H9 (cell line): ENCODE data around the gene MTX1. TPM values are rescaled to one million over a fixed set of nuclear protein-coding genes. Genes with fewer than 3 reads are reported as not detected.
A peak's percentile ranks its signal among the peaks of the same experiment; 100 is the strongest.

ENCODE experiments used
- DNase-seq: peaks from one replicate; pipeline ENCODE4 v3.0.0-alpha.2; 2017
- H2AFZ ChIP-seq: one replicate; pipeline ENCODE4 v1.6.1; 2013; ENCODE audit warnings: mild to moderate bottlenecking, low read length, control low read depth, moderate library complexity
- H2AK5ac ChIP-seq: 2 replicates; pipeline ENCODE4 v1.6.1; 2013; ENCODE audit warnings: low read length, control low read depth, mixed read lengths; ENCODE audit not compliant: insufficient read length
- H2BK120ac ChIP-seq: one replicate; pipeline ENCODE4 v1.6.1; 2013; ENCODE audit warnings: low read depth, mild to moderate bottlenecking, low read length, control low read depth, inconsistent platforms; ENCODE audit not compliant: poor library complexity, severe bottlenecking
- H2BK12ac ChIP-seq: 2 replicates; pipeline ENCODE4 v1.6.1; 2013; ENCODE audit warnings: low read length, control low read depth, mixed read lengths, low read depth; ENCODE audit not compliant: insufficient read length
- H2BK15ac ChIP-seq: 2 replicates; pipeline ENCODE4 v1.6.1; 2013; ENCODE audit warnings: low read depth, low read length, control low read depth
- H2BK20ac ChIP-seq: one replicate; pipeline ENCODE4 v1.6.1; 2013; ENCODE audit warnings: low read depth, mild to moderate bottlenecking, low read length, control low read depth, inconsistent platforms; ENCODE audit not compliant: poor library complexity, severe bottlenecking
- H2BK5ac ChIP-seq: 2 replicates; pipeline ENCODE4 v1.6.1; 2013; ENCODE audit warnings: low read length, control low read depth, mixed read lengths; ENCODE audit not compliant: insufficient read length
- H3K14ac ChIP-seq: 2 replicates; pipeline ENCODE4 v1.6.1; 2013; ENCODE audit warnings: low read length, control low read depth; ENCODE audit not compliant: insufficient read depth
- H3K18ac ChIP-seq: 2 replicates; pipeline ENCODE4 v1.6.1; 2013; ENCODE audit warnings: low read depth, mild to moderate bottlenecking, mixed read lengths, low read length, control low read depth; ENCODE audit not compliant: insufficient read length
- H3K23ac ChIP-seq: 2 replicates; pipeline ENCODE4 v1.6.1; 2013; ENCODE audit warnings: low read length, control low read depth, mixed read lengths, low read depth; ENCODE audit not compliant: insufficient read length
- H3K23me2 ChIP-seq: 2 replicates; pipeline ENCODE4 v1.6.1; 2013; ENCODE audit warnings: low read depth, mild to moderate bottlenecking, mixed read lengths, low read length, control low read depth; ENCODE audit not compliant: insufficient read length, poor library complexity, severe bottlenecking
- H3K27ac ChIP-seq: 2 replicates; pipeline ENCODE4 v1.5.1; 2013; ENCODE audit warnings: low read length, control low read depth, mixed read lengths, low read depth; ENCODE audit not compliant: insufficient read length
- H3K27me3 ChIP-seq: 2 replicates; pipeline ENCODE4 v1.6.1; 2013; ENCODE audit warnings: low read length, control low read depth, inconsistent platforms; ENCODE audit not compliant: insufficient read depth
- H3K4ac ChIP-seq: 2 replicates; pipeline ENCODE4 v1.6.1; 2013; ENCODE audit warnings: low read depth, mild to moderate bottlenecking, control low read depth, inconsistent platforms, low read length, moderate library complexity
- H3K4me1 ChIP-seq: 2 replicates; pipeline ENCODE4 v1.6.1; 2013; ENCODE audit warnings: low read length, control low read depth, inconsistent platforms; ENCODE audit not compliant: insufficient read depth
- H3K4me2 ChIP-seq: 2 replicates; pipeline ENCODE4 v1.6.1; 2013; ENCODE audit warnings: low read length, control low read depth, mixed read lengths; ENCODE audit not compliant: insufficient read length, insufficient read depth
- H3K56ac ChIP-seq: 2 replicates; pipeline ENCODE4 v1.6.1; 2013; ENCODE audit warnings: low read depth, mild to moderate bottlenecking, mixed read lengths, low read length, control low read depth; ENCODE audit not compliant: insufficient read length
- H3K79me1 ChIP-seq: 2 replicates; pipeline ENCODE4 v1.6.1; 2013; ENCODE audit warnings: low read depth, mild to moderate bottlenecking, moderate library complexity, low read length, control low read depth, inconsistent platforms; ENCODE audit not compliant: insufficient read depth, poor library complexity, severe bottlenecking
- H3K79me2 ChIP-seq: 2 replicates; pipeline ENCODE4 v1.6.1; 2013; ENCODE audit warnings: low read length, control low read depth, inconsistent platforms; ENCODE audit not compliant: insufficient read depth
- H3K9ac ChIP-seq: 2 replicates; pipeline ENCODE4 v1.6.1; 2013; ENCODE audit warnings: low read length, control low read depth, mixed read lengths; ENCODE audit not compliant: insufficient read length; ENCODE audit errors: extremely low read depth
- H3K9me3 ChIP-seq: one replicate; pipeline ENCODE4 v1.6.1; 2013; ENCODE audit warnings: low read depth, low read length, inconsistent platforms; ENCODE audit not compliant: control insufficient read depth
- H3T11ph ChIP-seq: one replicate; pipeline ENCODE4 v1.6.1; 2013; ENCODE audit warnings: mild to moderate bottlenecking, low read length, control low read depth, inconsistent platforms
- H4K20me1 ChIP-seq: one replicate; pipeline ENCODE4 v1.6.1; 2013; ENCODE audit not compliant: control insufficient read depth, insufficient read length, insufficient read depth
- H4K5ac ChIP-seq: 2 replicates; pipeline ENCODE4 v1.6.1; 2013; ENCODE audit warnings: low read depth, mild to moderate bottlenecking, mixed read lengths, low read length, control low read depth; ENCODE audit not compliant: insufficient read length
- H4K8ac ChIP-seq: replicated peaks from 2 replicates; pipeline ENCODE4 v1.6.1; 2013; ENCODE audit warnings: low read length, control low read depth, mixed read lengths, low read depth; ENCODE audit not compliant: insufficient read length
- H4K91ac ChIP-seq: 2 replicates; pipeline ENCODE4 v1.6.1; 2013; ENCODE audit warnings: low read depth, mild to moderate bottlenecking, moderate library complexity, mixed read lengths, low read length, control low read depth; ENCODE audit not compliant: insufficient read length
- H3K27ac Mint-ChIP-seq, 3 experiments: 2 replicates in 2 of 3; 3 replicates in 1 of 3; pipeline ENCODE4 v1.8.0; 2020 to 2021; ENCODE audit warnings: mixed read lengths in 3 of 3, mild to moderate bottlenecking in 1 of 3, moderate library complexity in 1 of 3
- H3K27me3 Mint-ChIP-seq: 2 replicates; pipeline ENCODE4 v1.8.0; 2021; ENCODE audit warnings: low read depth, mild to moderate bottlenecking, moderate library complexity, mixed read lengths
- H3K36me3 Mint-ChIP-seq, 3 experiments: 2 replicates in 2 of 3; 3 replicates in 1 of 3; pipeline ENCODE4 v1.8.0; 2020 to 2021; ENCODE audit warnings: low read depth in 3 of 3, mixed read lengths in 3 of 3; ENCODE audit not compliant: insufficient read depth in 1 of 3
- H3K4me1 Mint-ChIP-seq, 2 experiments: 2 replicates each; pipeline ENCODE4 v1.8.0; 2020; ENCODE audit warnings: mixed read lengths in 2 of 2
- H3K4me3 Mint-ChIP-seq, 2 experiments: 2 replicates in 1 of 2; 3 replicates in 1 of 2; pipeline ENCODE4 v1.8.0; 2020 to 2021; ENCODE audit warnings: mild to moderate bottlenecking in 2 of 2, mixed read lengths in 2 of 2, moderate library complexity in 1 of 2
- H3K9me3 Mint-ChIP-seq, 2 experiments: 2 replicates in 1 of 2; 3 replicates in 1 of 2; pipeline ENCODE4 v1.8.0; 2020; ENCODE audit warnings: mild to moderate bottlenecking in 2 of 2, mixed read lengths in 2 of 2, moderate library complexity in 1 of 2
- WGBS: extraction: QIAGEN DNeasy Blood & Tissue Kit; methylation state at CpG from one replicate; pipeline ENCODE4 v1.1.7; 2013; ENCODE audit warnings: missing lambda C conversion rate, low lambda C conversion rate, mixed read lengths; ENCODE audit not compliant: insufficient read length; ENCODE audit errors: extremely low coverage; 5-methylcytosine and 5-hydroxymethylcytosine counted together
- total RNA-seq: library from RNA; stranded (reverse); gene quantifications from 2 replicates; pipeline ENCODE4 v1.2.1, GENCODE V29; 2021
- TF ChIP-seq, protein P1 (sequence below): fragments of 200-600 bp; sonication (generic); conservative IDR thresholded peaks from 3 replicates; pipeline ENCODE4 v1.8.0; 2021; ENCODE audit warnings: antibody characterized with exemption, mild to moderate bottlenecking

Gene MTX1
- total RNA-seq, 1 experiment from 2014 or later, result 45.0 TPM

DNA sequence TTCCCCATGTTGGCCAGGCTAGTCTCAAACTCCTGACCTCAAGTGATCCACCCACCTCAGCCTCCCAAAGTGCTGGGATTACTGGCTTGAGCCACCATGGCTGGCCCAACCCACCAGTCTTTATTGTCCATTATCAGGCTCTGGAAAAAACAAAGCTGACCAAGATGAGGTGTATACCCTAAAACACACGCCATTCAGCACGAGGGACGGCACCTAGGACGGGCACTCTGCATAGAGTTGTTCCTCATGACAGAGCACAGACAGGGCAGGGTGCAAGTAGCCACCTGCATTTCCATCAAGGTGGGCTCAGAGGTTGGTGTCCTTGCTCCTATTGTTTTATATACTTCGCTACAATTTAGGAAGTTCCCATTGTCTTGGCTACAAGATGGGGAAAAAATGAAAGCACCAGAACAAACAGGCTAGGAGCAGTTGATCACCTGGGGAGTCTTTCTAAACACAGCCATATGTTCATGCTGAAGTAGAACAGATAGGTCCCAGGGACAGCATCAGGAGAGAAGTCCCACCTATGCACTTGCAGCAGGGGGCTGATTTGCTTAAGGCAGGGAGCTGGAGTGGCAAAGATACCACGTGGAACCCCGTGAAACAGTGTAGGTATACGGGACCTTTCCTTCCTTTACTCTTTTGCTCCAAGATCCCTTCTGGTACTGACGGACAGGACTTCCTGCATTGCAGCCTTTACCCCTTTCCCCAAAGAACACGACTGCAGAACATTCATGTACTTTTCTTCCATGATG lies 39.9 kb upstream of the MTX1 start:
- Histone ChIP-seq H3K4me2 (no peak overlapping the region), H4K8ac (no peak overlapping the region), H3K23ac (no peak overlapping the region), H2AK5ac (no peak overlapping the region), H2BK120ac (no peak overlapping the region), H2BK15ac (no peak overlapping the region), H3K79me1 (no peaks in the 10 kb centered on the region), H3K14ac (no peak overlapping the region), H3T11ph (no peak overlapping the region), H3K27me3 (no peaks in the 10 kb centered on the region), H2BK12ac (no peak overlapping the region), H3K4me1 (no peaks in the 10 kb centered on the region), H3K23me2 (peaks cover 16% of the 10 kb centered on the region), H3K27ac (no peak overlapping the region), H4K5ac (no peak overlapping the region), H3K9ac (no peak overlapping the region), H3K18ac (no peak overlapping the region), H4K20me1 (no peaks in the 10 kb centered on the region), H3K56ac (no peak overlapping the region), H4K91ac (no peak overlapping the region), H3K9me3 (no peaks in the 10 kb centered on the region), H2BK5ac (no peak overlapping the region), H2AFZ (no peak overlapping the region), H3K4ac (no peak overlapping the region), H3K79me2 (no peaks in the 10 kb centered on the region; the same call in 1 of the 2 replicates), H2BK20ac (no peak overlapping the region)
- Mint-ChIP-seq H3K9me3 (peaks cover 4 to 5% of the 10 kb centered on the region in 2 experiments; a peak in 4 of 5 replicates), H3K4me1 (peaks cover 17 to 30% of the 10 kb centered on the region in 2 experiments), H3K4me3 (peak overlapping the region in 1 of 2 experiments; percentile 31; a peak in 1 of 5 replicates), H3K27ac (peak overlapping the region in 1 of 3 experiments; percentile 65; a peak in 1 of 7 replicates), H3K36me3 (peaks cover 3 to 22% (median 16%) of the 10 kb centered on the region in 3 experiments), H3K27me3 (peaks cover 2% of the 10 kb centered on the region)
- DNase-seq, result no peak
- WGBS, result no CpG with 5 or more reads among the region's 10 CpGs
- TF ChIP-seq, protein P1, sequence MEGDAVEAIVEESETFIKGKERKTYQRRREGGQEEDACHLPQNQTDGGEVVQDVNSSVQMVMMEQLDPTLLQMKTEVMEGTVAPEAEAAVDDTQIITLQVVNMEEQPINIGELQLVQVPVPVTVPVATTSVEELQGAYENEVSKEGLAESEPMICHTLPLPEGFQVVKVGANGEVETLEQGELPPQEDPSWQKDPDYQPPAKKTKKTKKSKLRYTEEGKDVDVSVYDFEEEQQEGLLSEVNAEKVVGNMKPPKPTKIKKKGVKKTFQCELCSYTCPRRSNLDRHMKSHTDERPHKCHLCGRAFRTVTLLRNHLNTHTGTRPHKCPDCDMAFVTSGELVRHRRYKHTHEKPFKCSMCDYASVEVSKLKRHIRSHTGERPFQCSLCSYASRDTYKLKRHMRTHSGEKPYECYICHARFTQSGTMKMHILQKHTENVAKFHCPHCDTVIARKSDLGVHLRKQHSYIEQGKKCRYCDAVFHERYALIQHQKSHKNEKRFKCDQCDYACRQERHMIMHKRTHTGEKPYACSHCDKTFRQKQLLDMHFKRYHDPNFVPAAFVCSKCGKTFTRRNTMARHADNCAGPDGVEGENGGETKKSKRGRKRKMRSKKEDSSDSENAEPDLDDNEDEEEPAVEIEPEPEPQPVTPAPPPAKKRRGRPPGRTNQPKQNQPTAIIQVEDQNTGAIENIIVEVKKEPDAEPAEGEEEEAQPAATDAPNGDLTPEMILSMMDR, result no peak
